ENCODE results near the gene RAI1.

GRCh38 chr17:17840751-17841591 lies 159.7 kb downstream of the RAI1 start:
- no peak for TF ChIP-seq CTCF (conservative IDR thresholded peaks at IDR 0.05; ENCODE audit: low read depth, low read length)
- TF ChIP-seq EZH2 (IDR thresholded peaks at IDR 0.05; ENCODE audit: borderline replicate concordance, low read depth, low read length, poor library complexity, severe bottlenecking) = no peak
